Upper lobe of right lung (tissue), 1 donor: Measurements from ENCODE around the gene MYL12A. TPM values are rescaled to one million over a fixed set of nuclear protein-coding genes. Genes with fewer than 3 reads are reported as not detected.
"Not testable (repeated sequence)": the region's sequence is repeated elsewhere in the genome, so short reads cannot be mapped to it uniquely, and the experiment has no call there.

Experiments
- ATAC-seq: fragments of 200-7000 bp; cut with Tn5 transposase; one replicate; pipeline ENCODE4 v1.9.1; 2020; ENCODE audit warnings: mild to moderate bottlenecking, moderate library complexity
- DNase-seq: peaks from one replicate; pipeline ENCODE4 v3.0.0-alpha.2; 2020
- H3K27ac ChIP-seq: fragments of 200-600 bp; one replicate; pipeline ENCODE4 v1.8.0; 2022
- H3K27me3 ChIP-seq: fragments of 200-600 bp; one replicate; pipeline ENCODE4 v1.8.0; 2022; ENCODE audit warnings: mild to moderate bottlenecking
- H3K36me3 ChIP-seq: fragments of 200-600 bp; one replicate; pipeline ENCODE4 v1.8.0; 2022
- H3K4me1 ChIP-seq: fragments of 200-600 bp; one replicate; pipeline ENCODE4 v1.8.0; 2022
- H3K4me3 ChIP-seq: fragments of 200-600 bp; one replicate; pipeline ENCODE4 v1.8.0; 2022; ENCODE audit warnings: mild to moderate bottlenecking
- H3K9me3 ChIP-seq: fragments of 200-600 bp; one replicate; pipeline ENCODE4 v1.8.0; 2022
- intact Hi-C: fragments of 100-400 bp; cut with DNase I; formaldehyde crosslinking; loops from one replicate; pipeline ENCODE4 v1.11.0; 2022
- long read RNA-seq: library from polyadenylated mRNA; unstranded; transcript quantifications from one replicate; pipeline ENCODE4 v2.0.0, GENCODE V29; 2021
- total RNA-seq: library from RNA; stranded (reverse); fragmentation: NEBNext Ultra II Directional; extraction: Animal tissue kit (Norgen Biotek cat#: 25700); gene quantifications from one replicate; pipeline ENCODE4 v1.2.1, GENCODE V29; 2021
- TF ChIP-seq, protein P1 (sequence below): fragments of 200-600 bp; IDR thresholded peaks from one replicate; pipeline ENCODE4 v1.8.0; 2022; ENCODE audit warnings: antibody characterized with exemption
- donor health status: DM: no; HTN: yes; CAD: no; lungs with severe emphysema.

The MYL12A gene
- 571 TPM for total RNA-seq
- long read RNA-seq, transcript MYL12A-201 (4 exons, 1,229 nt) = major isoform, 415 of 429 reads
- long read RNA-seq, partial matches to known transcripts = 4 of 429 reads
- long read RNA-seq, other reads (novel, unspliced or antisense) = 3 of 429 reads

DNA sequence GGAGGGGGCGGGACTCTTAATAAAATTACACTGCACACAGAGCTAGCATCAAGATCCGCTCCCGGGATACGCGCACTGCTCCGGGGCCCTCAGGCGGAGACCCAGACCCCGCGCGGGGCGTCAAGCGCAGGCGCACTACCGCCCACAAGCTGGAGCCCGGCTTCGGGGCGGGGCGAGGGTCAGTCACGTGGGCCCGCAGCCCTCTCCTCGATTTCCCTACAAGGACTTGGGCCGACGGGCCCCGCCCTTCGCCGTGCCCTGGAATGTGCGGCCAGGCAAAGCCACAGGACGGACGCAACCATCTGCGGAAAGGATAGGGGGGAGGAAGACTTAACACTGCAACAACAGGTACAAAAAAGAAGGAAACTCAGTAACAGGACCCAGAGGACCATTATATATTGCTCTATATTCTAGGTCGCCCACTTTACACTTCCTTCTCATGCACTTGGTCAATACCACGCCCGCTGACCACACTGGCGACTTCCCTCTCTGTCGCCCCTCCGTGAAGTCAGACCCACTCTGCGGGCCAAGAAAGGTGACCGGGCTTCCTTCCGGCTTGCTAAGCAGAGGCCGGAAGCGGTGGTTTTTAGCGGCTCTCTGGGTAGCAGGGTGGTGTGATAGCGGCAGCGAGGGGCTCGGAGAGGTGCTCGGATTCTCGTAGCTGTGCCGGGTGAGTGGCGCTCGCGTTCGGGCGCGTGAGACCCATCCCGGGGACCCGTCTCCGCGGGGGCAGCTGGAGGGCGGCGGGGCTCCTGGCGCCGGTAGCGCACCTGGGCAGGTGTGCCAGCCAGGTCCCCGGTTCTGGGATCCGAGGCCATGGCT is at the start of gene MYL12A:
Gene MYL12A, plus strand, starts transcription at position 562 of the 822 bp plus-strand sequence. CDS start 5,447 bp downstream, outside the sequence.
- DNase-seq = peak; percentile 99
- no peaks in the 10 kb centered on the region for H3K27me3 ChIP-seq
- TF ChIP-seq, protein P1, sequence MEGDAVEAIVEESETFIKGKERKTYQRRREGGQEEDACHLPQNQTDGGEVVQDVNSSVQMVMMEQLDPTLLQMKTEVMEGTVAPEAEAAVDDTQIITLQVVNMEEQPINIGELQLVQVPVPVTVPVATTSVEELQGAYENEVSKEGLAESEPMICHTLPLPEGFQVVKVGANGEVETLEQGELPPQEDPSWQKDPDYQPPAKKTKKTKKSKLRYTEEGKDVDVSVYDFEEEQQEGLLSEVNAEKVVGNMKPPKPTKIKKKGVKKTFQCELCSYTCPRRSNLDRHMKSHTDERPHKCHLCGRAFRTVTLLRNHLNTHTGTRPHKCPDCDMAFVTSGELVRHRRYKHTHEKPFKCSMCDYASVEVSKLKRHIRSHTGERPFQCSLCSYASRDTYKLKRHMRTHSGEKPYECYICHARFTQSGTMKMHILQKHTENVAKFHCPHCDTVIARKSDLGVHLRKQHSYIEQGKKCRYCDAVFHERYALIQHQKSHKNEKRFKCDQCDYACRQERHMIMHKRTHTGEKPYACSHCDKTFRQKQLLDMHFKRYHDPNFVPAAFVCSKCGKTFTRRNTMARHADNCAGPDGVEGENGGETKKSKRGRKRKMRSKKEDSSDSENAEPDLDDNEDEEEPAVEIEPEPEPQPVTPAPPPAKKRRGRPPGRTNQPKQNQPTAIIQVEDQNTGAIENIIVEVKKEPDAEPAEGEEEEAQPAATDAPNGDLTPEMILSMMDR = no peak
- H3K9me3 ChIP-seq = no peaks in the 10 kb centered on the region
- peak; percentile 93 for ATAC-seq
- intact Hi-C loops = loop anchor here (5.0 to 10.0 kb wide), 2 partner anchors 93 to 310 kb away; no protein-coding TSS in a partner anchor
- H3K27ac ChIP-seq = peak within 1 kb of the TSS; percentile 97
- H3K36me3 ChIP-seq = peaks cover 15% of the 10 kb centered on the region
- peaks cover 40% of the 10 kb centered on the region for H3K4me1 ChIP-seq
- H3K4me3 ChIP-seq = peak within 1 kb of the TSS; percentile 81

DNA sequence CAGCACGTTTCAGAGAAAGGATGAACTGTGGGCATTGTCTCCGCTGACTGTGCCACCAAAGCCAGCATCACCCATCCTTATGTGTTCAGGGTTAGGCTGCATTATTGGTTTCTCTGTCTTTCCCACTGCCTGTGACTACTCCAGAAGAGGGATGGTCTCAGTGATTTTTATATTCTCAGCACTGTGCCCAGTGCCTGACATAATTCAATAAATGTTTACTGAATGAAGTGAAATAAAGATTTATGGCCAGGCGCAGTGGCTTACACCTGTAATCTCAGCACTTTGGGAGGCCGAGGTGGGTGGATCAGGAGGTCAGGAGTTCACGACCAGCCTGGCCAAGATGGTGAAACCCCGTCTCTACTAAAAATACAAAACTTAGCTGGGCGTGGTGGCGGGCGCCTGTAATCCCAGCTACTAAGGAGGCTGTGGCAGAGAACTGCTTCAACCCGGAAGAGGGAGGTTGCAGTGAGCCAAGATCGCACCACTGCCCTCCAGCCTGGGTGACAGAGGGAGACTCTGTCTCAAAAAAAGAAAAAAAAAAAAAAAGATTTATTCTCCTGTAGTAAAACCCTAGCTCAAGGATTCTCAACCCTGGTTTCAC is 49.2 kb upstream of the MYL12A start:
- H3K9me3 ChIP-seq, H3K4me3 ChIP-seq, H3K36me3 ChIP-seq, DNase-seq, H3K27ac ChIP-seq, H3K4me1 ChIP-seq, ATAC-seq, H3K27me3 ChIP-seq, intact Hi-C loops: not testable (repeated sequence)

DNA sequence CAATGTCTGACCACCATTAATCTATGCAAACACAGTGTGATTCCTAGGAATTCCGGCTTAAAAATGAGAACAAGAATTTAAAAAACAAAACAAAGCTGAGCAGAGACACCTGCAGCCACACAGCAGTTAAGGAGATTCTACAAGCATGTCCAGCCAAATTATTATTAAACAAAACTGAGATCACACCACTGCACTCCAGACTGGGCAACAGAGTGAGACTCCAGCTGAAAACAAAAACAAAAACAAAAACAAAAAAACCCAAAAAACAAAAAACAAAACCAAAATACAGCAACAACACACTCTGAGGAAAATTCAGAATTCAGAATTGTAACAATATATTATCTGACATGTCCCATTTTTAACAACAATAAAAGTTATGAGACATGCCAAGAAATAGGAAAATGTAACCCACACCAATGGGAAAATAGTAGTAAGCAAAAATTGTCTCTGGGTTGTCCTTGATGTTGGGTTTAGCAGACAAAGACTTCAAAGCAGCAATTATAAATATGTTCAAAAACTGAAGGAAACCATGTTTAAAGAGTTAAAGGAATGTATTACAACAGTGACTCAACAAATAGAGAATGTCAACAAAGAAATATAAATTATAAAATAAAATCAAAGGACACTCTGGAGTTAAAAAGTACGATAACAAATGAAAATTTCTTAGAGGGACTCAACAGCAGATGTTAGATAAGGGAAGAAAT is 47.5 kb upstream of the MYL12A start:
- H3K27ac ChIP-seq = no peak overlapping the region
- TF ChIP-seq, protein P1 = no peak
- no peaks in the 10 kb centered on the region for H3K36me3 ChIP-seq
- ATAC-seq = no peak
- no peaks in the 10 kb centered on the region for H3K27me3 ChIP-seq
- no peaks in the 10 kb centered on the region for H3K9me3 ChIP-seq
- intact Hi-C loops = no loop called here
- H3K4me1 ChIP-seq = no peaks in the 10 kb centered on the region
- no peak for DNase-seq
- H3K4me3 ChIP-seq = no peak overlapping the region

DNA sequence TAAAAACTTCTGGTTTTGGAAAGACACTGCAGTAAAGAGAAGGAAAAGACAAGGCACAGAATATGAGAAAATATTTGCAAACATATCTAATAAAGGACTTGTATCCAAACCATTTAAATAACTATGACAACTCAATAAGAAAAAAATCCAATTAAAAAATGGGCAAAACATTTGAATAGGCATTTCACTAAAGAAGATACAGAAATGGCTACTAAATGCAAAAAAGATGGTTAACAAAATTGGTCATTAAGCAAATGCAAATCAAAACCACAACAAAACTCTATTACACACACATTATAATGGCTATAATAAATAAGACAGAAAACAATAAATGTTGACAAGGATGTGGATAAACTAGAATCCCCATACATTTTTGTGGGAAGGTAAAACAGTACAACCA is 42.4 kb upstream of the MYL12A start:
- Histone ChIP-seq H3K4me3 (no peak overlapping the region), H3K27ac (no peak overlapping the region), H3K27me3 (no peaks in the 10 kb centered on the region), H3K9me3 (no peaks in the 10 kb centered on the region), H3K36me3 (no peaks in the 10 kb centered on the region), H3K4me1 (no peaks in the 10 kb centered on the region)
- TF ChIP-seq, protein P1 = no peak
- DNase-seq = no peak
- intact Hi-C loops = no loop called here
- ATAC-seq = no peak

DNA sequence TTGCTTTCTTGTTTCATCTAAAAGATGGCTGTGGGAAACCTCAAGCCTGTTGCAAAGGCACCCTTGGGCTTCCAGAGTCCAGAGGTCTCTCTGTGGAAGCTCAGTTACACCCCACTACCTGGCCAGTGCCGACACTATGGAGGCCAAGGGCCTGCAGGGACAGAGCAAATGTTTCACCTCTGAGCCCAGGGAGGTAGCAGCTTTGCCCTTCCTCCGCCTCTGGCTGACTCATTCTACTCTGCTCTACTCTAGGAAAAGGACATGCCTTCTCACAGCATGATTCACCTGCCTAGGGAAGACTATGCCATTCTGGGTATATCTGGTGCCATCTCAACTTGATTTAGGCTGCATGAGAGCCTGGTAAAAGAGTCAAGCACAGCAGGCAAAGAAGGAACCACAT is 40.0 kb upstream of the MYL12A start:
- ATAC-seq = no peak
- H3K4me3 ChIP-seq = no peak overlapping the region
- no peak overlapping the region for H3K27ac ChIP-seq
- intact Hi-C loops = no loop called here
- H3K27me3 ChIP-seq = no peaks in the 10 kb centered on the region
- H3K9me3 ChIP-seq = no peaks in the 10 kb centered on the region
- no peak for DNase-seq
- H3K36me3 ChIP-seq = no peaks in the 10 kb centered on the region
- H3K4me1 ChIP-seq = no peaks in the 10 kb centered on the region
- TF ChIP-seq, protein P1 = no peak
